GM19043 (cell line): ENCODE results near the gene SLC44A5.
"Not testable (repeated sequence)": the region's sequence is repeated elsewhere in the genome, so short reads cannot be mapped to it uniquely, and the experiment has no call there.

ENCODE experiments used
- ATAC-seq: cut with Tn5 transposase; IDR thresholded peaks from one replicate; pipeline ENCODE4 v1.9.1; 2021; ENCODE audit warnings: low read depth; ENCODE audit not compliant: unreplicated experiment

Gene SLC44A5

DNA sequence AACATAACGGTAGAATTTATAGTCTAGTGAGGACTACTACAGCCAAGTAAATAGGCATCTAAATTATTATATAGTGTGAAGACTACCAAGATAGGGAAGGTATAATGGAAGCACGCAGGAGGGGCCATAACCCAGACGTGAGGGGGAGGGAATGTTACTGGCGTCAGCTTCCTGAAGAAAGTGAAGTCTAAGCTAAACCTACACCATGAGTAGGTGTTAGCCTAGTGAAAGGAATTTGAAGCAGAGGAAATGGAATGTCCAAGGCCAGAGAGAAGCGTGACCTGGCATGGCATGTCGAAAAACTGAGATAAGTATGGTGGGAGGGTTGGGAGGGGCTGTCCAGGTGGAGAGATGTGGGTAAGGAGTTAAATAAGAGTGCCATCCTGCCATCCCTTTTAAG is 140.5 kb downstream of the SLC44A5 start:
- no peak for ATAC-seq

DNA sequence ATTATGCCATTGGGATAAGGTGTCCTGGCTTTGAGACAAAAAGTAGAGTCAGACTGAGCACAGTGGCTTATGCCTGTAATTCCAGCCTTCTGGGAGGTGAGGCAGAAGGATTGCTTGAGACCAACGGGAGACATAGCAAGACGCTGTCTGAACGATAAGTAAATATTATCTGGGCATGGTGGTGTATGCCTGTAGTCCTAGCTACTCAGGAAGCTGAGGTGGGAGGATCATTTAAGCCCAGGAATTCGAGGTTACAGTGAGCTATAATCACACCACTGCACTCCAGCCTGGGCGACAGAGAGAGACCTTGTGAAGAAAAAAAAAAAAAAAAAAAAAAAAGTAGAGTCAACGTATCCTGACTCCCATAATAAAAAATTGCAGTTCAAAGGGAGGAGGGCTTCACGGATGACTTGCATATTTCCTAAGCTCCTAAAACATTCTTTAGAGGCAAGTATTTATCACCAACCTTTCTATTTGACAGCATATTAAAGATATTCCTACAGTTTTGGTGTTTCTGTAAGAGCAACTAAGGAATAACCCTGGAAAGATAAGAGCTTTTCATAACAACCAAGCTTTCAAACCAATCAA is 141.2 kb downstream of the SLC44A5 start:
- no peak for ATAC-seq

DNA sequence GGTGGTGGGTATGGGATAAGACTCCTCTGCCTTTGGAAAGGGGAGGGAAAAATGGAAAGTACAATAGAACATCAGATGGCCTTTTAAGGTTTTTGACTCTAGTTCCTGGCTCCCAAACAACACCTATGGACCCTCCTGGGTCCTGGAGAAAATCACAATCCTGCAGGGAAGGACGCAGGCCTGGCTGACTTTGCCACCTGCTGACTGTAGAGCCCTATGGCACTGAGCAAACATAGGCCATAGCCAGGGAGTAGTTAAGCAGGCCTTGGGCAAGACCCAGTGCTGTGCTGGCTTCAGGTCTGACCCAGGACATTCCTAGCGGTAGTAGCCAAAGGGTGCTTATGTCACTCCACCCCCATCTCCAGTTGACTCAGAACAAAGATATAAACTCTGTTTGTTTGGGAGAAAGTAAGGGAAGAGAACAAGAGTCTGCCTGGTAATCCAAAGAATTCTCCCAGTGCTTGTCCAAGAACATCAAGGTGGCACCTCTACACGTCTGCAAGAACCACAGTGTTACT is 149.0 kb downstream of the SLC44A5 start:
- no peak for ATAC-seq

DNA sequence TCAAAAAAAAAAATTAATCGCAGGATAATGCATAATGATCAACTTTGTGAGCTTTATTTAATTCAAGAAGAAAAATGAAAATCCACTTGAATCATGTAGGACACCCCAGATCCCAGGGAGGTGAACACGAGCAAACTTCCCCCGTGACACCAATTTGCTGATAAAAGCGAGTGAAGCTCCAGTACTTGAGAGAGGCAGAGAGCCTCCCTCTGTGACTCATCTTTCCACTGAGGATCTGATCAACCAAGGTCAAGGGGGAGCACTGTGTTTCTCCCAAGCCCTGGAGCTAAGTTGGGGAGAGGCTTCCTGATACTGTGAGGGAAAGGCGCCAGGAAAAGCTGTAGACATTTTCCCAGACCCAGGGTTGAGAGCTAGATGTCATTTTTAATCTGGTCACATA is 160.9 kb downstream of the SLC44A5 start:
- ATAC-seq: no peak

DNA sequence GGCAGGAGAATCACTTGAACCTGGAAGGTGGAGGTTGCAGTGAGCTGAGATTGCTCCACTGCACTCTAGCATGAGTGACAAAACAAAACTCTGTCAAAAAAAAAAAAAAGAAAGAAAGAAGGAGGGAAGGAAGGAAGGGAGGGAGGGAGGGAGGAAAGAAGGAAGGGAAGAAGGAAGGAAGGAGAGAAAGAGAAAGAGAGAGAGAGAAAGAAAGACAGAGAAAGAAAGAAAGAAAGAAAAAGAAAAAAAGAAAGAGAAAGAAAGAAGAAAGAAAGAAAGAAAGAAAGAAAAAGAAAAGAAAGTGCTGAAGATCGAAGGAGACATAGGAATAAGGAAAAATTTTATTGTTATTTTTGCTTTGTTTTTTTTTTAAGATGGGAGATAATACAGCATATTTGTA is 166.7 kb downstream of the SLC44A5 start:
- ATAC-seq: no peak

DNA sequence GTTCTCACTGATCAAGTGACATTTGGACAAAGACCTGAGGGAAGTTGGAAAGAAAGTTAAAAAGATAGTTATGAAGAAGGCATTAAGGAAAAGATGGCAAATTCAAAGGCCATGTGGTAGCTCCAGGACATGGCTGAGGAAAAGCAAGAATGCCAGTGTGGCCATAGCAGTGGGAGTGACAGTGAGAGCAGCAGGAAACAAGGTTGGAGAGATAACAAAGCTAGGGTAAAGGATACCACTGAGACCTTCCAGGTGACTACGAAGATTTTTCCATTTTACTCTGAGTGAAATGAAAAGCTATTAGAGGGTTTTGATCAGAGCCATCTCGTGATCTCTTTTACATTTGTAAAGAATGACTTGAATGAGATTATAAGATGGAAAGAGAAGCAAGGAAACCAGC is 170.6 kb downstream of the SLC44A5 start:
- no peak for ATAC-seq

DNA sequence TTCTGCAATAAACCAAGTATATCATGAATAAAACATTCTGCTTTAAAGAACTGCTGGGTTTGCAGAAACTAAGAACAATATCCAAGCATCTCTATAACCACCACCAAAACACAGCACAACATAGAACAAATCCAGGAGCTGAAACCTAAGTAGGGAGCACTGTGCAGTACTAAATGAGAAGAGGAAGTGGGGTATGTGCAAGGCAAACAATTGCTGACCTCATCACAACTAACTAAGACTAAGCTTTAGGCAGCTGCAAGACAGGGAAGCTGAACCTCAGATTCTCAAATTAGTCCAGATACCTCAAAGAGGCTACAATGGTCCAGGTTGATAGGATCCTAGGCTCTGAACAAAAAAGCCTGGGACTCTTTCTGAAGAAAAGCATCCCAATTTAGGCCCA is 172.6 kb downstream of the SLC44A5 start:
- no peak for ATAC-seq

DNA sequence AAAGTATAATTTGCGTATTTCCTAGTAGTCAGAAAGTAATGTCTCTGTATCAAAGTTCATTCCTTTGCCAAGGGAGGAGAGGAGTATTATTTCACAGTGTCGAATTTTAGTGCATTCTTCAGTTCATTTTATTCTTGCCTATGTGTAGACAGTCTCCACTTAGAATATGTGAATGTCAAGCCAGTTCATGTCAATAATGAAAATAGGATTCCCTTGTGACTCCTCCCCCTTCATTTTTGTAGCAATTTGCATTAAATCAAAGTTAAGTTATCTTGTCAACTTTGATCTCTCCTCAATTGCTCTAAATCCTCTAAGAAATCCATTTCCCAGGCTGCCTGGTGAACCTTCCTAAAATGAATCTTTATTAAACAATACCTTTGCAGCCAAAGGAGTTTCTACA is 179.1 kb downstream of the SLC44A5 start:
- no peak for ATAC-seq

DNA sequence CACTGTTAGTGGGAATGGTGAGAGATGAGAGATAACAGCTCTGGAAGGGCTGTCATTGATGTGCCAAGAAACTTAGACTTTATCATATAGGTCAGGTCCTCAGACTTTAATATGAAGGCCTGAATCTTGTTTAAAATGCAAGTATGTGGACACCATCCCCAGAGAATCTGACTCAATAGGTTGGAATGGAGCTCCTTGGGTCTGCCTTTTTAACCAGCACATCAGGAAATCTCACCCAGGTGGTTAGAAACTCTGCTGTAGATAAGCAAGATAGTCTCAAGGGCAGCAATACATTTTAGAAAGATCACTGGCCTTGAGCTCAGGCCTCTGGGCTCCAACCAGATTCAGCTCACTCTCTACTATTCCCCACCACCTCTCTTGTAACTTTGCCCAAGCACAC is 180.4 kb downstream of the SLC44A5 start:
- no peak for ATAC-seq

DNA sequence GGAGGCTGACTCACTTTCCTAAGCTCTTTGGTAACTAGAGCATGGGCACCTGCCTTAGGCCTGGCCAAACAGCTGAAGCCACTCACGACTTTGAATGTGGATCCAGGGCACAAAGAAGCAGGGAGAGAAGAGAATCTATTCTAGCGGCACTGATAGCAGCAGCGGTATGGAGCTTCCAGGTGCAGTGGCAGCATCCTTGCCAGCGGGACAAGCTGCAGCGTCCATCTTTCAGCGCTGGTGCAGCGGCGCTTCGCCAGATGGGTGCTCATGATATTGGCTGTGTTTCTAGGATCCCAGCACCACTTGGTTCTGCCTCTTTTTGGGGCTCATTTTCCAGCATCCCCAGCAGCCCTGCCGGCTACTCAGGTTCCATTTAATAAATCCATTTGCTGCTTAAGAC is 184.2 kb downstream of the SLC44A5 start:
- no peak for ATAC-seq

DNA sequence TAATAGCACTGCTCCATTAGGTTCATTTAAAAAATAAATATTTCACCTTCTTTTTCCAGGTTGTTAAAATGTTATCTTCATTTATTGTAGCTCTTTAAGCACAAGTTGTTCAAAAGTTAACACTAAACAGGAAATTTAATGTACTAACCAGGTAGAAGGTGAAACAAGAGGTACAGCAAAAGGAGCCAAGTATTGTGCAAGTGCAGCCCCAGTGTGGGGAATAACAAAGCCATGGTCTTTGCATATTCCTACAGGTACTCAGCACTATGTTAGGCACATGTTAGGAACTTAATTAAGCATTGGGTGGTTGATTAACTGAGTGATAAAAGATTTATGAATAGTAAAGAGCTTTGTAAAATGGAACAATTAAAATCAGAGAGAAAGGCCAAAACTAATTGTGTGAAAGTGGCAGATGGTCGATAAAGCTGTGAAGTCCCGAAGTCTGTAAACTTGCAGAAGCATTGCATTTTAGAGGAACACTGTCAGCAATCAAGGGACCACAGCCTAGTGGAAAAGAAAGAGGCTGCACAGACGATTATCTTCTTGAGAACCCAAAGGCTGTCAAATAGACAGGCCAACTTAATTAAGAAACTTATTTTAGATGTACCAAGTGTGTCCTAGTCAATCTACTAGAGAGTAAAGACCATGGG is 185.8 kb downstream of the SLC44A5 start:
- ATAC-seq: no peak

DNA sequence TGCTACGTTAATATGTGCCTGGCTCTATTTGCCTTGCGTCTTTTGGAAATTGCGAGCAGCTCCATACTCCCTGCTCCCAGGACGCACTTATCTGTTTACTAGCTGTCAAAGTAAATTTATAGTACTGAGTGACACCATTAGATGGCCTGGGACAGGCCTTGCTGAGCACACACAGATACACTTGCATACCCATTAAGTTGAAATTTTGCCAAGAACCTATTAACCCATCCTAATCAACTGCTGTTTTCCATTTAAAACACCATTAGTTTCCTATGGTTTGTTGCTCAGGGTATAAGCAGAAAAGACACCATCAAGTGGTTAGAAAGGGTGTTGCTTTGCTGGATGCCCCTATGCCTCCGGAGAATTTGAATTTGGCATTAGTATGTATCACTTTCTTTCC is 187.3 kb downstream of the SLC44A5 start:
- ATAC-seq: no peak

DNA sequence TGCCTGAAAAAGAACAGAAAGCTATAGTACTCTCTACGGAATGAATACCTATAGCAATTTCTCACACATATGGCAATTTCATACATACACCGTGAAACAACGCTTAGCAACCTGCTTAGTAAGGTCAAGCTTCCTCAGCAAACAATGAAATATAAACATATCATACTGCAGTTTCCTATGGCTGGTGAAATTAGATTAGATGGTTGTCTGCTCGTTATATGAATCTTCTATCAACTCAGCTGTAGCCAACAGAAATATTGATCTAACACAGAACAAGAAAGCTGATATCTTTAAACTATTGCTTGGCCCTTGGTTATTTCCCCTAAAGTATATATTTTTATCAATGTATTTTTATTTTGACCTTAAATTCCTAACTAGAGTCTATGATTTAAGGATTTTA is 187.8 kb downstream of the SLC44A5 start:
- ATAC-seq: no peak

DNA sequence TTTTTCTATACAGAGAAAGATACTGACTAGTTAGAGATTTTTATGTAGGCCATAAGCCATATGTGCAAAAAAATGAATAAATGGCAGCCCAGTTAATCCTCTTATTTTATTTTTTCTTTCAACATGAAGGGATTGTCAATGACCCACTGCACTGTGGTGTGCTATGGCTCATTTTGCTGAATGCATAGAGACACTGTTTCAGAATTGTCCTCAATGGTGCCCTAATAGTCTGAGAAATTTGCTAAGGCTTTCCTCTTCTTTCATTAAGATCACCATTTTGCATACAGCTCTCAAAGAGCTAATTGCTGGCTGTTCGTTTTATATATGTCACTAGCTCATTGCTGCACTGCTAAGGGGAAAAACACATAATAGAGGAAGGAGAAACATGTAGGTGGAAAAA is 189.5 kb downstream of the SLC44A5 start:
- no peak for ATAC-seq

DNA sequence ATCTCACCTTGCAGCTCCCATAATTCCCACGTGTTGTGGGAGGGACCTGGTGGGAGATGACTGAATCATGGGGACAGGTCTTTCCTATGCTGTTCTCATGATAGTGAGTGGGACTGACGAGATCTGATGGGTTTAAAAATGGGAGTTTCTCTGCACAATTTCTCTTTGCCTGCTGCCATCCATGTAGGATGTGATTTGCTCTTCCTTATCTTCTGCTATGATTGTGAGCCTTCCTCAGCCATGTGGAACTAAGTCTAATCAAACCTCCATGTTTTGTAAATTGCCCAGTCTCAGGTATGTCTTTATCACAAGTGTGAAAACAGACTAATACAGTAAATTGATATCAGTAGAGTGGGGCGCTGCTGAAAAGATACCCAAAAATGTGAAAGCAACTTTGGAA is 195.7 kb downstream of the SLC44A5 start:
- ATAC-seq: no peak

DNA sequence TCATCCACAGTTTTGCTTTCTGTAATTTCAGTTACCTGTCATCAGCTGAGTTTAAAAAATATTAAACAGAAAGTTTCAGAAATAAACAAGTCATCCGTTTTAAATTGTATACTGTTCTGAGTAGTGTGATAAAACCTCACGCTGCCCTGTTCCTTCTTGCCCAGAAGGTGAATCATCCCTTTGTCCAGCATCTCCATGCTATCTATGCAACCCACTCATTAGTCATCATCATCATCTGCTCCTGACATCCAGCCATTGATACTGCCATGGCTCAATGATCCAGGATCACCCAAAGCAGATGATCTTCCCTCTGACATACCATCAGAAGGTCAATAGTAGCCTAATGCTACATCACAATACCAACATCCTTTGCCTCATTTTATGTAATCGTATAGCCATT is 198.3 kb downstream of the SLC44A5 start:
- no peak for ATAC-seq

DNA sequence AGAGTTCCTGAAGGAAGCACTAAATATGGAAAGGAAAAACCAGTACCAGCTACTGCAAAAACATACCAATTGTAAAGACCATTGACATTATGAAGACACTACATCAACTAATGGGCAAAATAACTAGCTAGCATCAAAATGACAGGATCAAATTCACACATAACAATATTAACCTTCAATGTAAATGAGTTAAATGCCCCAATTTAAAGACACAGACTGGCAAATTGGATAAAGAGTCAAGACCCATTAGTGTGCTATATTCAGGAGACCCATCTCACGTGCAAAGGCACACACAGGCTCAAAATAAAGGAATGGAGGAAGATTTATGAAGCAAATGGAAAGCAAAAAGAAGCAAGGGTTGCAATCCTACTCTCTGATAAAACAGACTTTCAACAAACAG is 206.2 kb downstream of the SLC44A5 start:
- not testable (repeated sequence) for ATAC-seq

DNA sequence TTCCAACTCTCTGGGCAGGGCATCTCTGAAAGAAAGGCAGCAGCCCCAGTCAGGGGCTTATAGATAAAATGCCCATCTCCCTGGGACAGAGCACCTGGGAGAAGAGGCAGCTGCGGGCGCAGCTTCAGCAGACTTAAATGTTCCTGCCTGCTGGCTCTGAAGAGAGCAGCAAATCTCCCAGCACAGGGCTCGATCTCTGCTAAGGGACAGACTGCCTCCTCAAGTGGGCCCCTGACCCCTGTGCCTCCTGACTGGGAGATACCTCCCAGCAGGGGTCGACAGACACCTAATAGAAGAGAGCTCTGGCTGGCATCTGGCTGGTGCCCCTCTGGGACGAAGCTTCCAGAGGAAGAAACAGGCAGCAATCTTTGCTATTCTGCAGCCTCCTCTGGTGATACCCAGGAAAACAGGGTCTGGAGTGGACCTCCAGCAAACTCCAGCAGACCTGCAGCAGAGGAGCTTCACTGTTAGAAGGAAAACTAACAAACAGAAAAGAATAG is 207.7 kb downstream of the SLC44A5 start:
- not testable (repeated sequence) for ATAC-seq

DNA sequence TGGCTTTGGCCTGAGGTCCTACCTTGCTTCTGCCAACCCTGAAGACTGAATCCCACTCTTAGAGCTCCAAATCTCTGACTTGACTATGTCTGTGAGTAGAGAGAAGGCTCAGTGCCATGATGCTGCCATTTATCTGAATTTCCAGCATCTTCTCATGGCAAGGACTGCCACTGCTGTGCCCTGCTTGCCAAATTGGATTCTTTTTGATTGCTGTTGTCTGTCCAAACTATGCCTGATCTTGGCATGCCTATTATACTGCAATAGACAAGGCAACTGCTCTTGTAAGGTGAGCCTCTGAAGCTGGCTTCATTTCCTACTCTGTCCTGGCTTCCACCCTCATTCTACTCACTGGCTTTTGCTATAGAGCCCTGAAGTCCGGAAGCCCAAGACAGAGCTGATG is 210.2 kb downstream of the SLC44A5 start:
- no peak for ATAC-seq

DNA sequence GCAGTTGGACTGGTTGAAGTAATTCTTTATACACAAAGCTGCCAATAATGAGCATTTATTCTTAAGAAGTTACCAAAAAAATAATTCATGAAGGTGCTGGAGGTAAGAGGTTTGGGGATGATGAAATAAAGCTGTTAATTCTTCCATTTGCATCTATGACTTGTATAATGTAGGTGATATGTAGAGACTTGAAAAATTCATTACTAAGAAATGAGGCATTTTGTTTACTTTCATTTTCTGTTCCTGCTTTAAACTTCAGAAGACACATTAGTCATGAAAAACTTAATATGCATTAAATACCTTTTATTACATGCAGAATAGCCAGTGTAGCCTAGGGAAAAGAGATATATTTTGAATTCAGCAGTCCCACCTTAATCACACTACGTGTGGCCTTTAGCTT is 214.2 kb downstream of the SLC44A5 start:
- no peak for ATAC-seq

DNA sequence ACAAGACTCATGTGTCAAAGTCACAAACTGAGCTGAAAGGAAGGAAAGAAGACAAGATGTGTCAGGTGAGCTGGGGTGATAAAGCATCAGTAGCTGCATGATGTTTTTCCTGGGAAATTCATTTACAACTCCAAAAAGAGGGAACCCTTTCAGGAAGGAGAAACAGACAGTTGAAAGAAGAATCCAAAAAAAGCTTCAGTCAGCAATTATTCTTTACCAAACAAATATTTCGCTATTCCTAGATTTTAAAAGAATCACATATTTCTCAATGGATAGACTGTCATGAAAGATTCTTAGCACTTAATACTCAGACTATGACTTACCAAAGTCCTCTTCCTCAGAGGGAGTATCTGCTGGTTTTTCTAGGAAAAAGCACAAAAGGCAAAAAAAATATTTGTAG is 214.7 kb downstream of the SLC44A5 start:
- no peak for ATAC-seq

DNA sequence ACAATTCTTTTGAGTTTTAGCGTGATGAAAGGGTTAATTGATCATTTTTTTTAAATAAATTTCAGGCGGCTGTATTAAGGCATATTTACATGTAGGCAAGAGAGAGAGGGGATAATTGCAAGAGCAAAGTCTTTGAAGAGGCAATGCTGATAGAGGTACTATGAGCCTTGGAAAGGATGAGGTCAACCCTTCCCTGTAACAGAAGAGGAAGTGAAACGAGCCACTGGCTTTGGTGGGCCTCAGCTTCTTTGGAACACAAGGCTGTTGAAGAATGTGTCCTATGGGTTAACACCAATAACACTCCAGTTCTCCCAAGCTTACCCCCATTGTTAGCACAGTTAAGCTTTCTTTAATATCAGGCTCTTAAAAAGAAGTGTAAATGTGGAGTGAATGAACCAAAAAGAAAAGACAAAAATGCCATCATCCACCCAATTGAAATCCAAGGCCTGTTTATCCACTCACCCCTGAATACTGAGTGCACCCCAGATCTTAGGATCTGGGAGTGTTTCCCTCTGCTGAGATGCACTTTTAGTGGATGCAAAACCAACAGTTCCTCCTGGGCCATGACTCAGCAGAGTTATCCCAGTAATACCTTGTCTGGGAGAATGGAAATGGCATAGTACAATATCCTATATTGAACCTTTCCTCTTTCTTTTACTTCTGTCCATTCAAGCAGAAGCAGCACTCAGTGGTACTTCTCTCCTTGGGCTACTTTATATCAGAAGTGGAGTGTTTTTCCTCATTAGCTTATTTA is 216.4 kb downstream of the SLC44A5 start:
- peak; percentile 46 for ATAC-seq
